ENCODE results near the gene TTLL8. TPM values are rescaled to one million over a fixed set of nuclear protein-coding genes. Genes with fewer than 3 reads are reported as not detected.

The TTLL8 gene
- total and polyA plus RNA-seq, 2 of the 8 experiments (the other 6 are each of a cell fraction or from before 2014, with no cell fraction given), result not detected

DNA sequence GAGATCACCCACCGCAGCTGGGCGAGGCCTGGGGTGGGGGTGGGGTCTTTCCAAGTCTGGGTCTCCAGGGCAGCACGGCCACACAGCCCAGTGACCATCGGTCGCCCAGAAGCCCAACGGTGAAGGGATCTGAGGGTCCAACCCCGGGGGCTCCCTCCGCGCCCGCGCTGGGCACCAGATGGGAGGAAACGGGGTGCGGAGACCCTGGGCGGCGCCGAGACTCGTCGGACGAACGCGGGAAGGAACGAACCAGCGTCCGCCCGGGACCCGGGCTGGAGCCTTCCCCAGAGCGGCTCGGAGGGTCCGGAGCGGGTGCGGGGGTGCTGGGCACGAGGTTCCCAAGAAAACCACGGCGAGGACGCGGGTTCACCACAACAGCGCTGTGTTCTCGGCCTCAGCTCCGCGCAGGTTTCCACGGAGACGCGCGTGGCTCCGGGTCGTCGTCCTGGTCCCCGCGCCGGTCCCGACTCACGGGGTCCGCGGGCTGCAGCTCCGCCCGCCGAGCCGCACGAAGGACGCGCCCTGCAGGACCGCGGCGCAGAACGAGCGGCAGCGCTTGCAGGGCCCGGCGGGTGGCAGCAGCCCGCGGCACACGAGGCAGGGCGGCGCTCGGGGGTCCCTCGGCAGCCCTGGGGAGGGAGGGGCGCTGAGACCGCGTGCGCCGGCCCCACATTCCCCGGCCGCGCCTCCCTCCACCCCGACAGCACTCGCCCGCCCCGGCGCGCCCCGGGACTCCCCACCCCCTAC lies 43.3 kb downstream of the TTLL8 start:
- Histone ChIP-seq H3K27me3 (replicated peaks in 1 of 4; ENCODE audit: control insufficient read depth in 3 of 4, extremely low read depth in 1 of 4, insufficient read depth in 3 of 4, low read length in 3 of 4) (peaks cover 21 to 62% (median 47%) of the 10 kb centered on the region in 4 experiments), H3K4ac (replicated peaks; ENCODE audit: insufficient read length, low read depth, low read length) (no peak overlapping the region), H3K9me3 (ENCODE audit: insufficient read depth in 2 of 2, low read depth in 1 of 2, low read length in 1 of 2) (0 out of 4 replicates have a peak, but pooled peaks cover 0 to under 1% of the 10 kb centered on the region in 2 experiments), H3K27ac (ENCODE audit: low read depth, low read length) (no peak overlapping the region), H3K4me1 (replicated peaks in 1 of 4; ENCODE audit: control insufficient read depth in 3 of 4, insufficient read depth in 4 of 4, low read length in 3 of 4) (peaks cover 0 to 20% (median 11%) of the 10 kb centered on the region in 4 experiments; a peak in 6 of 7 replicates), H3K18ac (ENCODE audit: extremely low read depth, low read length) (peak overlapping the region; percentile 83), H2BK5ac (ENCODE audit: low read depth, low read length) (no peak overlapping the region), H3K14ac (ENCODE audit: insufficient read length) (no peak overlapping the region), H2BK20ac (ENCODE audit: low read length) (no peak overlapping the region), H4K8ac (ENCODE audit: extremely low read depth, insufficient read depth, low read length) (peak overlapping the region; percentile 25), H2BK120ac (replicated peaks; ENCODE audit: low read depth, low read length) (no peak overlapping the region), H3K23me2 (ENCODE audit: low read depth, low read length) (peaks cover 9% of the 10 kb centered on the region; the same call in 1 of the 2 replicates), H3K79me1 (ENCODE audit: low read depth, low read length) (no peaks in the 10 kb centered on the region; the same call in 1 of the 2 replicates), H3K79me2 (ENCODE audit: control insufficient read depth in 1 of 2, insufficient read depth in 2 of 2, low read length in 2 of 2) (no peaks in the 10 kb centered on the region), H3K9ac (replicated peaks in 1 of 4; ENCODE audit: extremely low read depth in 1 of 4, low read depth in 3 of 4, low read length in 3 of 4) (no peak overlapping the region), H2BK12ac (ENCODE audit: low read depth, low read length) (peak overlapping the region; percentile 27; the same call in 1 of the 2 replicates), H3K4me3 (ENCODE audit: extremely low read depth in 1 of 4, insufficient read depth in 2 of 4, low read depth in 3 of 4, low read length in 4 of 4) (peak overlapping the region; percentile 25 to 58 (median 28); a peak in 7 of 8 replicates), H2AK5ac (ENCODE audit: low read depth, low read length) (no peak overlapping the region), H3K23ac (ENCODE audit: insufficient read length) (no peak overlapping the region), H4K20me1 (replicated peaks in 1 of 2; ENCODE audit: control insufficient read depth in 1 of 2, insufficient read depth in 2 of 2, low read length in 2 of 2) (peaks cover 0 to 2% of the 10 kb centered on the region in 2 experiments), H4K91ac (replicated peaks; ENCODE audit: insufficient read length, low read length) (no peak overlapping the region), H3K56ac (replicated peaks; ENCODE audit: insufficient read length, low read depth, low read length) (no peak overlapping the region), H2AFZ (ENCODE audit: low read length) (peak overlapping the region; percentile 4; the same call in 1 of the 2 replicates), H2BK15ac (ENCODE audit: low read length) (peak overlapping the region; percentile 61; the same call in 1 of the 2 replicates), H3K4me2 (ENCODE audit: insufficient read depth in 1 of 2, low read depth in 2 of 2, low read length in 2 of 2) (peak overlapping the region; percentile 71 to 78), H4K5ac (ENCODE audit: insufficient read length, low read depth, low read length) (no peak overlapping the region), H3K36me3 (ENCODE audit: control insufficient read depth in 2 of 4, insufficient read depth in 4 of 4, low read length in 3 of 4) (no peaks in the 10 kb centered on the region)
- ChIA-PET CTCF (ENCODE audit: partially characterized antibody) (interaction anchor here (0.6 to 2.3 kb wide), 4 partner anchors 21 to 46 kb away, joined by 3 to 13 read pairs (median 4); no protein-coding TSS in a partner anchor), POLR2A (ENCODE audit: partially characterized antibody) (interaction anchor here (1.0 kb wide), 2 partner anchors 30 to 53 kb away, joined by 3 read pairs; no protein-coding TSS in a partner anchor)
- 10% methylated on average over 26 of the region's 91 CpGs; no CpG with 5 or more reads in 1 of the 2 experiments for WGBS, 2 experiments (ENCODE audit: extremely low coverage in 1 of 2, insufficient coverage in 1 of 2, insufficient read length in 1 of 2, insufficient replicate concordance in 2 of 2, low coverage in 1 of 2, low lambda C conversion rate in 2 of 2, missing lambda C conversion rate in 1 of 2)
- FAIRE-seq (no peak), DNase-seq (ENCODE audit: low read depth in 1 of 2, low spot score in 2 of 2) (peak in 1 of 2 experiments; percentile 54)
- TF ChIP-seq SIRT6 (IDR thresholded peaks at IDR 0.05; ENCODE audit: low read length) (no peak), TEAD4 (IDR thresholded peaks at IDR 0.05; ENCODE audit: low read depth, low read length) (no peak), BACH1 (IDR thresholded peaks at IDR 0.05; ENCODE audit: low read length) (peak; percentile 28; the same call in 1 of the 2 replicates), CHD1 (IDR thresholded peaks at IDR 0.05; ENCODE audit: low read depth, low read length) (no peak), BCL11A (IDR thresholded peaks at IDR 0.05; ENCODE audit: low read depth in 2 of 2, low read length in 2 of 2) (no peak), CREB1 (IDR thresholded peaks at IDR 0.05) (no peak), MAFK (IDR thresholded peaks at IDR 0.05; ENCODE audit: low read depth, low read length) (no peak), POLR2A (IDR thresholded peaks at IDR 0.05; ENCODE audit: control extremely low read depth in 1 of 2, low read depth in 2 of 2, low read length in 2 of 2) (no peak), TBP (IDR thresholded peaks at IDR 0.05; ENCODE audit: low read depth, low read length) (no peak)
- TF ChIP-seq, protein P1, sequence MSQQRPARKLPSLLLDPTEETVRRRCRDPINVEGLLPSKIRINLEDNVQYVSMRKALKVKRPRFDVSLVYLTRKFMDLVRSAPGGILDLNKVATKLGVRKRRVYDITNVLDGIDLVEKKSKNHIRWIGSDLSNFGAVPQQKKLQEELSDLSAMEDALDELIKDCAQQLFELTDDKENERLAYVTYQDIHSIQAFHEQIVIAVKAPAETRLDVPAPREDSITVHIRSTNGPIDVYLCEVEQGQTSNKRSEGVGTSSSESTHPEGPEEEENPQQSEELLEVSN (IDR thresholded peaks at IDR 0.05), result peak; percentile 66; the same call in 1 of the 2 replicates
- TF ChIP-seq, protein P2, sequence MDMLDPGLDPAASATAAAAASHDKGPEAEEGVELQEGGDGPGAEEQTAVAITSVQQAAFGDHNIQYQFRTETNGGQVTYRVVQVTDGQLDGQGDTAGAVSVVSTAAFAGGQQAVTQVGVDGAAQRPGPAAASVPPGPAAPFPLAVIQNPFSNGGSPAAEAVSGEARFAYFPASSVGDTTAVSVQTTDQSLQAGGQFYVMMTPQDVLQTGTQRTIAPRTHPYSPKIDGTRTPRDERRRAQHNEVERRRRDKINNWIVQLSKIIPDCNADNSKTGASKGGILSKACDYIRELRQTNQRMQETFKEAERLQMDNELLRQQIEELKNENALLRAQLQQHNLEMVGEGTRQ (IDR thresholded peaks at IDR 0.05; ENCODE audit: low read length), result no peak

All from H1 (cell line).